H1 (cell line): ENCODE results near the gene SNX25. TPM values are rescaled to one million over a fixed set of nuclear protein-coding genes. Genes with fewer than 3 reads are reported as not detected.

ENCODE experiments used
- CTCF ChIP-seq, 3 experiments: IDR thresholded peaks; 1 replicate in 2 of 3; 2 replicates in 1 of 3; pipeline versions ENCODE4 v1.5.1 to v1.6.1; 2011; ENCODE audit warnings: low read length in 3 of 3, mild to moderate bottlenecking in 3 of 3, inconsistent platforms in 2 of 3, low read depth in 1 of 3, moderate library complexity in 1 of 3; ENCODE audit not compliant: insufficient read depth in 1 of 3; ENCODE audit errors: control extremely low read depth in 1 of 3
- NRF1 ChIP-seq: IDR thresholded peaks from 2 replicates; pipeline ENCODE4 v1.6.1; 2011; ENCODE audit warnings: mild to moderate bottlenecking, low read depth, low read length, improper control_type of control experiment
- RBBP5 ChIP-seq: IDR thresholded peaks from 2 replicates; pipeline ENCODE4 v1.7.1; 2012; ENCODE audit warnings: low read depth, mild to moderate bottlenecking, inconsistent platforms, low read length, moderate library complexity, borderline replicate concordance
- SIN3A ChIP-seq, 2 experiments: IDR thresholded peaks in 1 of 2; conservative IDR thresholded peaks in 1 of 2; 2 replicates each; pipeline ENCODE4 v1.6.1; 2011 to 2012; ENCODE audit warnings: low read length in 2 of 2, improper control_type of control experiment in 1 of 2, low read depth in 1 of 2, mild to moderate bottlenecking in 1 of 2
- SP1 ChIP-seq: IDR thresholded peaks from 2 replicates; pipeline ENCODE4 v1.6.1; 2011; ENCODE audit warnings: low read depth, low read length
- TAF1 ChIP-seq: IDR thresholded peaks from 2 replicates; pipeline ENCODE4 v1.6.1; 2011; ENCODE audit warnings: mild to moderate bottlenecking, low read depth, low read length
- polyA plus RNA-seq, 7 experiments: library from polyadenylated mRNA; depleted of rRNA in 3 of 7; stranded (reverse) in 5 of 7; unstranded in 2 of 7; fragments of >200 nt in 5 of 7; fragments of 200-250 nt in 2 of 7; gene quantifications; 1 replicate in 5 of 7; 2 replicates in 1 of 7; 4 replicates in 1 of 7; pipeline versions ENCODE4 v1.2.1 to v1.2.3, GENCODE V29; 2011 to 2013; ENCODE audit warnings: missing spikeins in 2 of 7, mixed read lengths in 2 of 7
- total RNA-seq: library from RNA; stranded (reverse); fragmentation: NEBNext Ultra II Directional; extraction: Animal tissue kit (Norgen Biotek cat#: 25700); gene quantifications from 2 replicates; pipeline ENCODE4 v1.2.1, GENCODE V29; 2021

SNX25 gene
- total and polyA plus RNA-seq, 2 of the 8 experiments (the other 6 are each of a cell fraction or from before 2014, with no cell fraction given): 5.4 to 19.9 TPM

GRCh38 chr4:185182239-185182638 lies 27.2 kb upstream of the SNX25 start (continued):
- no peak for TF ChIP-seq NRF1
- TF ChIP-seq TAF1: no peak
- no peak for TF ChIP-seq SP1
- no peak for TF ChIP-seq SIN3A (conservative IDR thresholded peaks at IDR 0.05 in 1 of 2, IDR thresholded peaks at IDR 0.05 in 1 of 2; ENCODE audit: low read depth in 1 of 2, low read length in 2 of 2)
- TF ChIP-seq CTCF (IDR thresholded peaks at IDR 0.05; ENCODE audit: control extremely low read depth in 1 of 3, insufficient read depth in 1 of 3, low read depth in 1 of 3, low read length in 3 of 3): no peak
- no peak for TF ChIP-seq RBBP5
